DMS79 (cell line): ENCODE results near the gene ARPC5L.
A peak's percentile ranks its signal among the peaks of the same experiment; 100 is the strongest.

Experiments
- DNase-seq: peaks from one replicate; lab custom pipeline; 2025; lab: John Stamatoyannopoulos, UW

ARPC5L gene

GRCh38 chr9:124868511-124869465 is 6.9 kb downstream of the ARPC5L start:
- peak; percentile 55 for DNase-seq

- no peak for DNase-seq
Measured at GRCh38 chr9:124869466-124869985, 7.6 kb downstream of the ARPC5L start.

- no peak for DNase-seq
Measured at GRCh38 chr9:124869986-124870560, 8.1 kb downstream of the ARPC5L start.

GRCh38 chr9:124870723-124871122 is 8.8 kb downstream of the ARPC5L start:
- no peak for DNase-seq

- DNase-seq: no peak
Measured at GRCh38 chr9:124871156-124871561, 9.2 kb downstream of the ARPC5L start.

- no peak for DNase-seq
Measured at GRCh38 chr9:124873664-124874063, 11.7 kb downstream of the ARPC5L start.

- no peak for DNase-seq
Measured at GRCh38 chr9:124875501-124875900, 13.6 kb downstream of the ARPC5L start.

- DNase-seq: no peak
Measured at GRCh38 chr9:124877021-124877782, 15.3 kb downstream of the ARPC5L start.

GRCh38 chr9:124878021-124878420 is 16.1 kb downstream of the ARPC5L start:
- DNase-seq: no peak

- no peak for DNase-seq
Measured at GRCh38 chr9:124878518-124878917, 16.6 kb downstream of the ARPC5L start.

- DNase-seq: no peak
Measured at GRCh38 chr9:124879226-124879625, 17.3 kb downstream of the ARPC5L start.

- DNase-seq: no peak
Measured at GRCh38 chr9:124880501-124880900, 18.6 kb downstream of the ARPC5L start.

- DNase-seq: no peak
Measured at GRCh38 chr9:124881138-124881743, 19.3 kb downstream of the ARPC5L start.

GRCh38 chr9:124882231-124882630 is 20.3 kb downstream of the ARPC5L start:
- DNase-seq: no peak

GRCh38 chr9:124884376-124884775 is 22.4 kb downstream of the ARPC5L start:
- DNase-seq: no peak

GRCh38 chr9:124885551-124885950 is 23.6 kb downstream of the ARPC5L start:
- no peak for DNase-seq

- DNase-seq: no peak
Measured at GRCh38 chr9:124886461-124886860, 24.5 kb downstream of the ARPC5L start.

GRCh38 chr9:124886866-124887492 is 25.0 kb downstream of the ARPC5L start:
- no peak for DNase-seq

- no peak for DNase-seq
Measured at GRCh38 chr9:124887832-124888231, 25.9 kb downstream of the ARPC5L start.

GRCh38 chr9:124889006-124889405 is 27.1 kb downstream of the ARPC5L start:
- no peak for DNase-seq

GRCh38 chr9:124890179-124890578 is 28.2 kb downstream of the ARPC5L start:
- no peak for DNase-seq
